SH-SY5Y (cell line): ENCODE data around the gene CLUH.

Experiments
- GATA2 ChIP-seq: IDR thresholded peaks from 2 replicates; pipeline ENCODE4 v1.6.1; 2011; ENCODE audit warnings: mild to moderate bottlenecking, low read depth, low read length
- GATA3 ChIP-seq: IDR thresholded peaks from 2 replicates; pipeline ENCODE4 v1.6.1; 2011; ENCODE audit warnings: low read depth, mild to moderate bottlenecking, low read length, moderate library complexity

DNA sequence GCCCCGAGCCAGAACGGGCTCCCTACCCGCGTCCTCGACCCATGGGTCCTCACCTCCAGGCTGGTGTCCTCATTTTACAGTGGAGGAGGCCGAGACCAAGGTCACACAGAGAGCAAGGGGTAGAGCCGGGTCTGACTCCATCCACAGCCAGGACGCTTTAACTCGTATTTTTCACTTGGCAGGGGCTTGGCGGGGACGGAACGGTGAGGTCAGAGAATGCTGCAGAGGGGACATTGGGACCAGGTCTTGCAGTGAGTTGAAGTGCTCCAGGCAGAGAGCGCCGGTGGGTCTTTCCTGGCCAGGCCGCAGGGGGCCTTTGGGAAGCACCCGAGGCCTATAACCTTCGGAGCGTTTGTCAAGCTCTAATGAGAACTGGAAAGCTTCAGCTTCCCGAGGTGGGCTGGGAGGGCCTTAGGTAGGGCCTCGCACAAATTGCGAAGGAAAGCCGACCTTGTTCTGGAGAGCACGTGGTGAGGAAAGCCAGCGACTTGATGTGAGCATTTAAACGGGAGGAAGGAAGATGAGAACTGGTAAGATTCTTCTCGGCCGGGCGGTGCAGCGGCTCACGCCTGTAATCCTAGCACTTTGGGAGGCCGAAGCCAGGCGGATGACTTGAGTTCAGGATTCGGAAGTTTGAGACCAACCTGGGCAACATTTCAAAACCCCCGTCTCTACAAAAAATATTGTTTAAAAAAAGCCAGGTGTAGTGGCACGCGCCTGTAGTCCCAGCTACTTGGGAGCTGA is 908 bp upstream of the CLUH start:
- TF ChIP-seq GATA2, result no peak
- TF ChIP-seq GATA3, result no peak
